ENCODE data around the gene ZNF800.

DNA sequence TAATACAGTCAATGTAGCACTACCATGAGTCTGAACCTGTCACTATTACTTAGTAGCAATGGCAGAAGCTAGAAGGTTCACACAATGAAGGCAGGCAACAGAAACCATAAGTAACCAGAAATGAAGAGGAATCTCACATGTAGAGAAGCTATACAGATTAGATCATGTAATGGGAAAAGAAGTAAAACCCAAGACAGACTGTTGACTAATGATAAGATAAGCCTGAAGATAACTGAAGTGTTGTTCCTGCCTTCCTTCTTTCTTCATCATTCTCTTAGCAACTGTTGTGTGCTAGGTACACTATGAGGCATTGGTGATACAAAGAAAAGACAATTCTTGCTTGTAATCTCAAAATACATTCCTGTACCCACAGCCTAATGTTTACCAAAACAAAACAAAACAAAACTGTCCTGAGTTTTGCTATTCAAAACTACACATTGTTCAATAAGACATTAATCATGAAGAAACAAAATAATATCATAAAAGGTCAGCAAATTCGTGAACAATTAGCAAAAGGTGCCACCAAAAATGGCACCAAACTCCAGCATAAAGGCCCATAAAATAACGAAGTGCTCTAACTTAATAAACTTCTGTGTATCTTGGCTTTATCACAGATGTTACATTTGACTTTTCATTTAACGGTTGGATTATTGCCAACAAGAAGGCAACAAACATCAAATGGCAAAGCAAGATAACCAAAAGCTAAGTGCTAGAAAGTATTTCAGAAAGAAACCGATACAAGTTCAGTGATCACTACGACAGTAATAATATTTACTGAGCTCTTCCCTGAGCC lies 27.1 kb downstream of the ZNF800 start:
- TF ChIP-seq POLR2A (IDR thresholded peaks at IDR 0.05; ENCODE audit: low read depth): no peak
- TF ChIP-seq, protein P1, sequence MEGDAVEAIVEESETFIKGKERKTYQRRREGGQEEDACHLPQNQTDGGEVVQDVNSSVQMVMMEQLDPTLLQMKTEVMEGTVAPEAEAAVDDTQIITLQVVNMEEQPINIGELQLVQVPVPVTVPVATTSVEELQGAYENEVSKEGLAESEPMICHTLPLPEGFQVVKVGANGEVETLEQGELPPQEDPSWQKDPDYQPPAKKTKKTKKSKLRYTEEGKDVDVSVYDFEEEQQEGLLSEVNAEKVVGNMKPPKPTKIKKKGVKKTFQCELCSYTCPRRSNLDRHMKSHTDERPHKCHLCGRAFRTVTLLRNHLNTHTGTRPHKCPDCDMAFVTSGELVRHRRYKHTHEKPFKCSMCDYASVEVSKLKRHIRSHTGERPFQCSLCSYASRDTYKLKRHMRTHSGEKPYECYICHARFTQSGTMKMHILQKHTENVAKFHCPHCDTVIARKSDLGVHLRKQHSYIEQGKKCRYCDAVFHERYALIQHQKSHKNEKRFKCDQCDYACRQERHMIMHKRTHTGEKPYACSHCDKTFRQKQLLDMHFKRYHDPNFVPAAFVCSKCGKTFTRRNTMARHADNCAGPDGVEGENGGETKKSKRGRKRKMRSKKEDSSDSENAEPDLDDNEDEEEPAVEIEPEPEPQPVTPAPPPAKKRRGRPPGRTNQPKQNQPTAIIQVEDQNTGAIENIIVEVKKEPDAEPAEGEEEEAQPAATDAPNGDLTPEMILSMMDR (IDR thresholded peaks at IDR 0.05): no peak
- no peak for TF ChIP-seq POLR2AphosphoS5 (IDR thresholded peaks at IDR 0.05)
- no peak for TF ChIP-seq EP300 (IDR thresholded peaks at IDR 0.05)
